NCI-H2227 treated with DMSO at 0.1 percent for 48 hours (cell line): ENCODE measurements around the gene GTPBP8.
A peak's percentile ranks its signal among the peaks of the same experiment; 100 is the strongest.
"Not testable (repeated sequence)": the region's sequence is repeated elsewhere in the genome, so short reads cannot be mapped to it uniquely, and the experiment has no call there.

ENCODE experiments used
- DNase-seq: peaks from one replicate; lab custom pipeline; 2025; lab: John Stamatoyannopoulos, UW

GTPBP8 gene

DNA sequence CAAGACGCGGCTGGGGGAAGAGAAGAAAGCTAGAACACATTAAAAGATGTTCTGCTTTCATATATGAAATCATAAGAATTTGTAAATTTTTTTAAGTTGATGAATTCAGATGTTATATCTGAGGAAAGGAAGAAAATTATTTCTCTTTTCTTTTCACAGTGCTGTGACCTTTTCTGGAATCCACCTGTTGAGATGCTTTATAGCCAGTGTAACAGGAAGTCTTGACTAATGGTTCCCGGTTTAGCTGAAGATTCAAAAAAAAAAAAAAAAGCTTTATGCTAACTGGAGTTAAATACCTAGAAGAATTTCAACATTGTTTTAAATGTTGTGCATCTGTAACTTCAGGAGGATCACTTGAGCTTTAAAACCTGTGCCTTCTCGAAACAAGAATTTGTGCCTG, 9.9 kb downstream of the GTPBP8 start:
- DNase-seq, result no peak

DNA sequence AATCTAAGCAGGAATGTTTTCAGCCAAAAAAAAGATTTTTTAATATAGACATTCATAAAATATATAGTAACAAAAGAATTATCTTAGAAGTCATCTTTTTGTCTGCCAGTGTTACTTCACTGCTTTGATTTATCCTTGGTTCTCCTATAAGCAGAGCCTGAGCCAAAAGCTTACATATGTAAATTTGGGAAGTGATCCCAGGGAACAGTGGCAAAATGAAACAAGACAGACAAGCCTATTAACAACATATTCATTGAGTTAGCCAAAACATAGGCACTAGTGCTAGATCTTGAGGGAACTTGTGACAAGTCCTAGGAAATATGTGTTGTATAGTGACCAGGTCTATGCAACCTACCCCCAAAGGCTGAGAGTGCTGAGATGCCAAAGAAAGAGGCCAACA, 11.3 kb downstream of the GTPBP8 start:
- DNase-seq, result no peak

- no peak for DNase-seq
Observed at GRCh38 chr3:113002679-113003078, 11.9 kb downstream of the GTPBP8 start.

- DNase-seq, result no peak
Observed at GRCh38 chr3:113005611-113006010, 14.8 kb downstream of the GTPBP8 start.

GRCh38 chr3:113006359-113007056, 15.7 kb downstream of the GTPBP8 start:
- no peak for DNase-seq

DNA sequence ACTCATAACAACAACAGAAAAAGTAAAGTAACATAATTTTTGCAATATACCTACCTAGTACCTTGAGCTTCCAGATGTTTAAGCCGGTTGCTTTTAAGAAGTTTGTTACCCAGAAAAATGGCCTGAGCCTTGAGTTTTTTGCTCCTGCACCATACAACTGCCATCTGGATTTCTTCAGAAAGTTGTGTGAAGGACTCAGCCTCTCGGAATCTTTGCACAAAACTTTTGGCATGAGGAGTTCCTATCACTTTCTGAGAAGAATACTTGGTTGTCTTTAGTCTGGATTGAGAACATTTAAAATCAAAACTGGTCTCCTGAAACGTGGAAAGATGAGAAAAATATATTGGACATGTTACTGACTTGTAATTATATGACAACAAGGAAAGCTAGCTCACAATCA, 17.3 kb downstream of the GTPBP8 start:
- no peak for DNase-seq

GRCh38 chr3:113013593-113013992, 22.8 kb downstream of the GTPBP8 start:
- DNase-seq, result no peak

- no peak for DNase-seq
Observed at GRCh38 chr3:113018536-113019181, 27.9 kb downstream of the GTPBP8 start.

DNA sequence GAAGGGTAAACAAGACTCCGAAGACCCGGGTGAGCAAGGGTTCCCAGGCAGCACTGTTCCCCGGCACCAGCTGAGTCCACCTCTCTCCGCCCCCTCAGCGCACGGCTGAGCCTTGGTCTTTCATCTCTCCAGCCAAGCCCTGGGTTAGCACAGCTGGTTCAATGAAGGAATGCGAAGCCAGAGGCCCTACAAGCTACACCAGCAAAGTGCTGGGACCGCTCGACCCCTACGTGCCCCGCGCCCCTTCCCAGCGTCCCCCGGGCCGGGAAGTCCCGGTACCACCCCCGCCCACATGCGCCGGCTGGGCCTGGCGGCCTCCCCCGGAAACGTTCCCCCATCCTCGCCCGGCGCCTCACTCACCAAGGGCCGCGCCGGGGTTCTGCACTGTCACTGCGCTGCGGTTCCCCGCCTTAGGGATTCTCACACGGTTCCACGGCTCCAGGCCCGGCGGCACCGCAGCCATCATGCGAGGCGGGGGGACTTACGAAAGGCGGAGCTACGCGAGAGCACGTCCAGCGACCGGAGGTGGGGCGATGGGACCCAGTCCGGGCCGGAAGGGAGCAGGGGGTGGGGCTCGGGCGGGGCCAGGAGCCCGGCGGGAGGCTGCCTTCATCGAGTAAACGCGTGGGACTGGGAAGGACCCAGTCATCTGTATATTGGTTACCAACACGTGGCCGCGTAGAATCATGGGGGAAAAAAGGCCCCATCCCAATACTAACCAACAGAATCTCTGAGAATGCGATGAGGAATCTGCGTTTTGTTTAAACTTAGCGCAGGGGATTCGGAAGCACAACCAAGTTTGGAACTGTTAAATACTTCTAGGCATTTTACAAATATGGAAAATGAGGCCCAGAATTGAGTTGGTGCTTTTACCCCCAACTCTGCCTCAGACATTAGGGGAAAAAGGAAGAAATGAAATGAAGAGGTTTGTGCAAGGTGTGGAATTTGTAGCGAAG, 28.7 kb downstream of the GTPBP8 start:
- DNase-seq, result peak; percentile 66

- no peak for DNase-seq
Observed at GRCh38 chr3:113021471-113021870, 30.7 kb downstream of the GTPBP8 start.

- no peak for DNase-seq
Observed at GRCh38 chr3:113034011-113034410, 43.2 kb downstream of the GTPBP8 start.

GRCh38 chr3:113035387-113035982, 44.7 kb downstream of the GTPBP8 start:
- DNase-seq, result no peak

DNA sequence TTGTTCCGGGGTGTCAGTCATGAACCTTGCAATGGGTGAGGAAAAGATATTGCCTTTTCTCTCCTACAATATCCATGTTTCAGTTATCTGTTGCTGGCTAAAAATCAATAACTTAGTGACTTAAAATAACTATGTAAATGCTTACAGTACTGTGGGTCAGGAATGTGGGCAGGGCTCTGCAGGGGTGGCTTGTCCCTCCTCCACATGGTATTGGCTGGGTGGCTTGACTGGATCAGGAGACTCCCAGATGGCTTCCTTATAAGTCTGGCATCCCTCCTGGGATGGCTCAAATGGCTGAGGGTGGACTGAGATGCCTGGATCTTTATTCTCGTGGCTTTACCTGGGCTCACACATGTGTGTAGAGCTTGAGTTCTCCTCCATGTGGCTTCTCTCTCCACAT, 47.5 kb downstream of the GTPBP8 start:
- no peak for DNase-seq

GRCh38 chr3:113039546-113039945, 48.8 kb downstream of the GTPBP8 start:
- no peak for DNase-seq

DNA sequence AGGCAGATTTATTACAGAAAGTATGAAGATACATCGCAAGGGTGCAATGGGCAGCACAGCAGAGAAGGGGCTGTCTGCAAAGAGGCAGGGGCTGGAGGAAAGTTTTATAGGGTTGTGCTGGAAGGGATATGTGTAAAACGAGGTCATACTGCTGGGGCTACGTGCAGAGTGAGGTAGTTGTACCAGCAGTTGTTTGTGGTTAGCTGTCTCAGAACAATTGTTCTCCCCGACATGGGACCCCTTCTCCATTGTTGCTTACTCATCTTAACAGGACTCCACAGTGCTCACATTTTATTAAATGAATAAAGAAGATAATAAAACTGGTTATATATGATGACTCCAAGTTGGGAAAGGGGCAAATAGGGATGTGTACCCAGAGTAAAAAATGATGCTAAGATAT, 49.4 kb downstream of the GTPBP8 start:
- DNase-seq, result no peak

- DNase-seq, result no peak
Observed at GRCh38 chr3:113043686-113044085, 52.9 kb downstream of the GTPBP8 start.

- not testable (repeated sequence) for DNase-seq
Observed at GRCh38 chr3:113046186-113046965, 55.6 kb downstream of the GTPBP8 start.

- DNase-seq, result peak; percentile 71
Observed at GRCh38 chr3:113051302-113051711, 60.5 kb downstream of the GTPBP8 start.
